Inflammatory macrophage (primary cell): Measurements from ENCODE around the gene ANKDD1A.

Experiments used
- DNase-seq, 2 donors: peaks; one replicate each; pipeline ENCODE4 v3.0.0-alpha.2; 2020 to 2022

The ANKDD1A gene

DNA sequence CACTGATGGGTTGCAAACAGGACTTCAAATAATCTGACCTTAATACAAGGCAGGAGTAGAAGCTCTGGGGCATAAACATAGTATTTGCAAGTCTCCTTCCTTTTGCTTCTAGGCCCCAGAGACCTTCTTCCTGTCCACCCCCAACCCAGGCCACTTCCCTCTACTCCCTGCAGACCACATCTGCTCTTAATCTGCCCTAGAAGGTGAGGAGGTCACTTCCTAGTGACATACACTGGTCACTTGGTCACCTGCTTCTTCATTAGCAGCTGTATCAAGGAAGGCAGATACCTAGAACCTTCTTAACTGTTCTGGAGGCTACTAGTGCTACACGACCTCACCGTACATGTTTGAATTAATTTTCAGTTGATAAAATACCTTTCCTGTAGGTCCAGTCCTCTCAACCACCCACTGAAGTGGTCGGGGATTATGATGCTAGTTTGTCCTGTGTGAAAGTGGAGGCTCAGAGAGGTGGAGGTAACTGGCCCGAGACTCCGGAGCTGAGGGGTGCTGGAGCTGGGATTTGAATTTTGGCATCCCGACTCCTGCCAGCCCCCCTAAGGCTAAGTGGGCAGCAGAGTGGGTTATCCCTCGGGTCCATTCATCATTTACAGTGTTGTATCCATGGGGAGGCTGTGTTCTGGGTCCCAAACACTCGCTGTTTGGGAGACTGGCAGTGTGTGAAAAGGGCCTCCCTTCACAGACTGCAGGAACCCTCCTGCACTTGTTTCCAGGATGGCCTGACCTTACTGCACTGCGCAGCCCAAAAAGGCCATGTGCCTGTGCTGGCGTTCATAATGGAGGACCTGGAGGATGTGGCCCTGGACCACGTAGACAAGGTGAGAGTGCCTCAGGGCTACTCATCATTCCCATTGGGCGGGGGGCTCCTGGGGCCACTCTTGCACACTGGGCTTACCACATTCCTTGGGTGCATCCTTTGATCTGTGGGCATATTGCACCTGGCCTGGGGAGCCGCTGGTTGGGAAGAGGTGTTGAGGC is 13.9 kb downstream of the ANKDD1A start:
- peak in 1 of 2 donors; percentile 19 for DNase-seq

DNA sequence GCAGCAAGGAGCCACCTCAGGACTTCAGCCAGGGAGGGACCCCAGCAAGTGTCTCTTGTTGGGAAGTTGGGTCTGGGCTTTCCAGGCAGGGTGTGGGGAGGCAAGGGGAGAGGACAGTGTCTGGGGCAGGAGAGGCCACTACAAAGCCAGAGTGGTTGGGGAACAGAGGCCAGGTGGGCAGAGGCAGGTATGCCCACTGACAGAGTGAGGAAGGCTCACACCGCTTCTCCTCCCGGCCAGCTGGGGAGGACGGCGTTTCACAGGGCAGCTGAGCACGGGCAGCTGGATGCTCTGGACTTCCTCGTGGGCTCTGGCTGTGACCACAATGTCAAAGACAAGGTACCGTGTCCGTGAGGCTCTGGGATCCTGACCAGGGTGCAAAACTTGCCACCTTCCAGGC is 15.0 kb downstream of the ANKDD1A start:
- no peak for DNase-seq

DNA sequence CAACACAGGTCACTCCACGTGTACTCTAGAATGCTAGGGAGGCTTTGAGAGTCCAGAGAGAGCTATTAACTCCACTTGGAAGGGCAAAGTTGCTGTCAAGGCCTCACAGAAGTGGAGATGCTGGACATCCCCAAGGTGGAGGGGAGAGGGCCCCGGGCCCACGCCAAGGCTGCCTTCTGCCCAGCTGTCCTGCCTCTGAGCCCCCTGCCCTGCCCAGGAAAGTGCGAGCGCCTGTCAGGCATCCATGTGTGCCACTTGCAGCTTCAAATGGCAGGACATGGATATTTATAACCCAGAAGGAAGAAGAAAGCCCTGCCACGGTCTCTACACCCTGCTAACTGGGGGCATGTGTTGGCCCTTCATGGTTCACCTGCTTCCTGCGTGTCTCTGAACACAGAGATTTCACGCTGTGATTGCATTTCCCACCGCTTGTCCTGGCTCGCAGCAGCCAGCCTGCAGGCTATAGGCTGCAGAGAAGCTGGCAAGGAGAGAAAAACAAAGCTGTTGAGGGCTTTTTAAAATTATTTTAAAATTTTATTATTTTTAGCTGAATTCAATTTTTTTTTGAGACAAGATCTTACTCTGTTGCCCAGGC is 17.0 kb downstream of the ANKDD1A start:
- no peak for DNase-seq

DNA sequence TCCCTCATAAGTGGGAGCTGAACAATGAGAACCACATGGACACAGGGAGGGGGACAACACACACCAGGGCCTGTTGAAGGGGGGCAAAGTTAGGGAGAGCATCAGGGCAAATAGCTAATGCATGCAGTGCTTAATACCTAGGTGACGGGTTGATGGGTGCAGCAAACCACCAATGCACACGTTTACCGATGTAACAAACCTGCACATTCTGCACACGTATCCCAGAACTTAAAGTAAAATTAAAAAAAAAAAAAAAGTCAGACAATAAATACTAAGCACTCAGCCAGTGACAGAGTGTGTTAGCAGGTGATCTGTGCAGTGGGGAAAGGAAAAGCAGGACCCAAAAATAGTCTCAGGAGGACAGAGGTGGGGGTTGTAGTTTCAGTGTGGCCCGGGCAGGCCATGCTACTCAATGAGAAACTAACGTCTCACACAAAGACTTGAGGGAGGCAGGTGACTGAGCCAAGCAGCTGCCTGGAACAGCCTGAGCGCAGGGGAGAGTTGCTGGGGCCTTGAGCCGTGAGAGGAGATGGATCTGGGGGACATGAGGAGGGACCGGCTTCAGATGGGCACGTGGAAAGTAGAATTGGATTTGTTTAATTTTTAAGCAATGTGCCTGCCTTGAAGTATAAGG is 18.4 kb downstream of the ANKDD1A start:
- DNase-seq = no peak

DNA sequence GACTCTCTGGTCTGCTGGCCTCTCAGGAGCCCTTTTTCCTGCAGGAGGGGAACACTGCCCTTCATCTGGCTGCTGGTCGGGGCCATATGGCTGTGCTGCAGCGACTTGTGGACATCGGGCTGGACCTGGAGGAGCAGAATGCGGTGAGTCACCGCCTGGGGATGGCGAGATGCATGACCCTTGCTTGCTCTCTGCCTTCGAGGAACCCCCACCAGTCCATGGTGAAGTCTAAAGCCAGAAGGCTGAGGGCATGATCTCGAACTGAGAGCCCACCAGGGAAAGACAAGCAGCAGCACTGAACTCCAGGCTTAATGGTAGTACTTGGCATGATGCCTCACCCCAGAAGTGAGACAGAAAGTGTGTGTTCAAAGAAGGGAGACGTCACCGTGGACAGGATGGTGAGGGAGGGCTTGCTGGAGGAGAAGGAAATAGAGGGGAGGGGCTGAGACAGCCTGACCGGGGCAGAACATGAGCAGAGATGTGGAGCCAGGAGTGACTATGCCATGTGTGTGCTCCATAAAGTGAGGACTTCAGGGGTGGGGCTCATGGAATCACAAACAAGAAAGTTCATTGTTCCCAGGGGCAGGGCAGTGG is 19.2 kb downstream of the ANKDD1A start:
- no peak for DNase-seq

DNA sequence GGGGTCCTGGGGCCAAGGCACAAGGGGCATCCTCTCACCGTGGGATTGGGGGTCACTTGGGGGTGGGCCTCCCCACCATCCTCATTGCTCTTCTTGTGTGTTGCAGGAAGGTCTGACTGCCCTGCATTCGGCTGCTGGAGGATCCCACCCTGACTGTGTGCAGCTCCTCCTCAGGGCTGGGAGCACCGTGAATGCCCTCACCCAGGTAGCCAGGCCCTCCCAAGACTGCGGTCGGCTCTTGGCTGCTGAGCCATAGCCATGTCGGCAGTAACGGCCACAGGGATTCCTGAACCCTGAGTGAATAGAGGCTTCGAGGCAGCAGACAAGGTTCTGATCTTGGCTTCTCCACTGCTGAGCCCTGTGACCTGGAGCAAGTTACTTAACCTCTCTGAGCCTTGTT is 19.7 kb downstream of the ANKDD1A start:
- DNase-seq = no peak

DNA sequence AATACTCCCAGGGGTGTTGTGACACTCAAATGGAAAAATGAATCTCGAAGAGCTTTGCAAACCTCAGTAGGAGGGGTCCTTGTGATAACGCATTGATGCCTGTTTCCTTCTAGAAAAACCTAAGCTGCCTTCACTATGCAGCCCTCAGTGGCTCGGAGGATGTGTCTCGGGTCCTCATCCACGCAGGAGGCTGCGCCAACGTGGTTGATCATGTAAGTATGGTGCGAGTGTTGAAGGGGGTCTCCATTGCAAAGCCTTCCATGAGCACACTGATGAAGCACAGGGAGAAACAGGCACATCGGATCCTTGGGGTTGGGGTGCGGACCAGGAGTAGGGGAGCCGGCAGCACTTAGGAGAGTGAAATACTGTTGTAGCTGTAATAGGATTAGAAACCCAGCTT is 22.3 kb downstream of the ANKDD1A start:
- DNase-seq = no peak

DNA sequence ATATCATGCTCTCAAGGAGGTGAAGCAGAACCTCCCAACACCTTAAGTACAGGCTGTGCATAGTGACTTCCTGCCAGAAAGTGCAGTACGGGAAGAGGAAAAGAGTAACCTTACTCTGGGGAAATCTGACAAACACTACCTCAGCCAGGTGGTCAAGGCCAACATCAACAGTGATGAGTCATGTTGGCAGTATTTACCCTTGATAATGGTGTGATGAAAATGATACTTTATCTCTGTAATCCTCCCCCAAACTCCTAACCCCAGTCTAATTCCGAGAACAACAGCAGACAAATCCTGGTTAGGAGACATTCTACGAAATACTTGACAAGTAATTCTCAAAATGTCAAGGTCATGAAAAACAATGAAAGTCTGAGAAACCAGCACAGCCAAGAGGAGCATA is 26.5 kb downstream of the ANKDD1A start:
- DNase-seq = no peak

DNA sequence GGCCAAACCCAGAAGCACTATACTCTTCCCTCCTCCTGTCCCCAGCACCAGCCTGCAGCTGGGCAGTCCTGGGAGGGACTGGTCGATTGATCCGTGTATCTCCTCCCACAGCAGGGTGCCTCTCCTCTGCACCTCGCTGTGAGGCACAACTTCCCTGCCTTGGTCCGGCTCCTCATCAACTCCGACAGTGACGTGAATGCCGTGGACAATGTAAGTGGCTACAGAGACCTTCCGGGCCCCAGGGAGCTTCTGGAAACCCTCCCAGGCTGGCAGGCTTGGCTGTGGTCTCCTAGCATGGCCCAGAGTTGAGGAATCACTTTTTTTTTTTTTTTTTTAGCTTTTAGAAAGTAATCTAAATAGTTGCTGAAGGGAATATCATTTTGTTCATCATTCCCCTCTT is 30.7 kb downstream of the ANKDD1A start:
- DNase-seq = no peak

DNA sequence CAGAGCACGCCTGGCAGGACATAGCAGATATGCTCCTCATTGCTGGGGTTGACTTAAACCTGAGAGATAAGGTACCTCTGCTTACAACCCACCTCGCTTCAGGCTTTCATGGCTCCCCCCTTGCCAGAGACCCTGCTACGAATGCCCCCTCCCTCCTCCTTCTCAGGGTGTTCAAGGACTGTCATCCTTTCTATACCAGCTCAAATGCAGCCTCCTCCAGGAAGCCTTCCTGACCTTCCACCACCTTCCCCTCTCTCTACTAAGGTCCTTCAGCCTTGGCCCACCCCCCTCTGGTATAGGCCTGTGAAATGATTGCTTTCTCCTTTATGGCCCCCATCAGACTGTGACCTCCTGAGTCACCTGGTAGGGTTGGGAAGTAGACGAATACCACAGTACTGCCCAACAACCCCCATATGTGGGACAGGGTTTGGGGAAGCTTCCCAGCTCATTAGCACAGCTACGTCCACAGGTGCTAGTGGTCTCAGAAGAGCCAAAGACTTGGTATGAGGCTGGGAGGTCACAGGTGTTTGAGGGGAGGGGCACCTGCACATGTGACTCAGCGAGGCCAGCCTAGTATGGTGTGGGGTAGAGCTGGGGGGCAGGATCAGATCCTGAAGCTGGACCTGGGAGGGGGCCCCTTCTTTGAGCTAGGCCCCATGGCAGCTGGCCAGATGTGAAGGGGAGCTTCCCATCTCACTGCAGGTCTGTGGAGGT is 32.0 kb downstream of the ANKDD1A start:
- DNase-seq = no peak

DNA sequence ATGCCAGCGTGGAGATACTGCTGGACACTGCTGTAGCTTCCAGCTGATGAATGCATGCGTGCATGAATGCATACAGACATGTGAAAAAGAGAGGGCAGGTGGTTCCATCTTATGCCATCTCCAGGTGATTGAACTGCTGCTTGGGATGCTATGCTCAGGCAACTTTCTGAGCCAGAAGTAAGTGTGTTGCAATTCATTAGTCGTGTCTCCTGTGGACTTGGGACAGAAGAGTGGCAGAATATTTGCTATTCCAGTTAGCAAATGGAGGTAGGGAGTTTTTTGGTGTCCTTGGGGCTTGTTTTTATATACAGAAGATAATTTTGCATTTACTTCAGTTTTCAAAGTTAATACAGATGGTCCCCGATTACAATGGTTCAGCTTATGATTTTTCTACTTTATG is 33.3 kb downstream of the ANKDD1A start:
- DNase-seq = no peak

DNA sequence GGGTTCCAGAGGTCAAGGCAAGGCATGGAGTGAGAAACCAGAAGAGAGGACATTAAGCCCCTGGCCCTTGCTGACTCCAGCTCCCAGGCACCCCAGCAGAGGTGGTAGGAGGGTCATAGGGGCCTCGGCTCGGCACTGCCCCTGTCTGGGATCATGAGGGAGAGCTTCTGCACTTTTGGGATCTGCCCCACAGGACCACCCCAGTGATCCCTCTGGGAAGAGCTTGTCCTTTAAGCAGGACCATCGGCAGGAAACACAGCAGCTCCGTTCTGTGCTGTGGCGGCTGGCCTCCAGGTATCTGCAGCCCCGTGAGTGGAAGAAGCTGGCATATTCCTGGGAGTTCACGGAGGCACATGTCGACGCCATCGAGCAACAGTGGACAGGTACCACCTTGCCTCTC is 35.5 kb downstream of the ANKDD1A start:
- DNase-seq = no peak

DNA sequence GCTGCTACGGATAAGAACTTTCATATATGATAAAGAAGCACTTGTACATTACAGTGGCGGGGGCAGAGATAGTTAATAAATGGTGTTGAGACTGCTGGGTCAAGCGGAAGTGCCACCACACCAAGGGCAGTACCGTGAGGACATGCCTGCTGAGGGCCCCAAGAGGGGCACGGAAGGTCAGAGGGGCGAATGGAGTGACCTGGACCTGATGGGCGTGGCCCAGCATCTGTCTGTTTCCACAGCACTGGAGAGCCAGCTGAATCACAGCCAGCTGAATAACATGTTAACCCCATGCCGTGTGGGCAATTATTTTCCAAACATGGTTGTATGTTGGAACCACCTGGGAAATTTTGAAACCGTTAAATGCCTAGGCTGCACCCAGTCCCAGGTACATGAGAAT is 37.2 kb downstream of the ANKDD1A start:
- no peak for DNase-seq

DNA sequence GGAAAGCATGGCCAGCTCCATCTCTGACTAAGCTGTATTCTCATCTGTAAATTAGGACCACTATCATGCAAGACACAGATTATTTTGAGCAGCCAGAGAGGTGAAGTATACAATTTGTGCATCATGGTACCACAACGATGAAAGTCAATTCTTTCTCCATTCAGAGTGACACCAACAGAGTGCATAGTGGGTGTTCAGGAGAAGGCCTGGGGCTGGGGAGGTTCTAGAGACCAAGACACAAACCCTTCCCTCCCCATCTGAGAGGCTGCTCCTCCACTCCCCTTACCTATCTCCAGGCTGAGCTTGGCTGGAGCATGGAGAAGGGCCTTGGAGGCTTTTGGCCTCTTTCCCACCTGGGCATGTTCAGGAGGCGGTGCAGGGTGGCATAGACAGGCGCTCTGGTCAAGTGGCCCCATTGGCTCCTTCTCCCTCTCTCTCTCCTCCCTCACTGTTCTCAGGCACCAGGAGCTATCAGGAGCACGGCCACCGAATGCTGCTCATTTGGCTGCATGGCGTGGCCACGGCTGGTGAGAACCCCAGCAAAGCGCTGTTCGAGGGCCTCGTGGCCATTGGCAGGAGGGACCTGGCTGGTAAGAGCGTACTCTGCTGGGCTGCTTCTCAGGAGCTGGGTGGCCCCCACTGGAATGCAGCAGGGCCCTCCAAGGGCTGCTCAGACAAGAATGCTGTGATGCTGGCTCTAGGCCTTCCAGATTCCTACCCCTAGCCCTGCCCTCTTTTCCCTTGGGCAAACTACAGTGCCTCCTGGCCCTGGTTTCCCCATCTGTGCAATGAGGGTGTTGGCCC is 37.9 kb downstream of the ANKDD1A start:
- no peak for DNase-seq

DNA sequence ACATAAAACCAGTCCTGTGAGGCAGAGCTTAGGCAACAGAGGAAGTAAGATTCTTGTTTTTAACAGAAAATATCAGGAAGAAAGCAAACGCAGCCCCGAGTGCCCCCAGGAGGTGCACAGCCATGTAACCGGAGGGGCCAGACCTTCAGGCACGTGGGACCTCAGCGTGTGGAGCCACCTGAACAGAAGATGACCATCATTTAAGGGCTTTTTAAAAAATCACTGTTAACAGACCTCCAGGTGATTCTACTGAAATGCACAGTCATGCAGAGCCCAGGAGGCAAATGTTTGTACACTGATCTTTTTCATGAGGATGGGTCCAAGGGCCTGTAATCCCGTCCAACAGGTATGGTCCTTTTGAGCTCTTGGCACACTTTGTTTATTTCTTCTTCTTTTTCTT is 39.2 kb downstream of the ANKDD1A start:
- DNase-seq = no peak

DNA sequence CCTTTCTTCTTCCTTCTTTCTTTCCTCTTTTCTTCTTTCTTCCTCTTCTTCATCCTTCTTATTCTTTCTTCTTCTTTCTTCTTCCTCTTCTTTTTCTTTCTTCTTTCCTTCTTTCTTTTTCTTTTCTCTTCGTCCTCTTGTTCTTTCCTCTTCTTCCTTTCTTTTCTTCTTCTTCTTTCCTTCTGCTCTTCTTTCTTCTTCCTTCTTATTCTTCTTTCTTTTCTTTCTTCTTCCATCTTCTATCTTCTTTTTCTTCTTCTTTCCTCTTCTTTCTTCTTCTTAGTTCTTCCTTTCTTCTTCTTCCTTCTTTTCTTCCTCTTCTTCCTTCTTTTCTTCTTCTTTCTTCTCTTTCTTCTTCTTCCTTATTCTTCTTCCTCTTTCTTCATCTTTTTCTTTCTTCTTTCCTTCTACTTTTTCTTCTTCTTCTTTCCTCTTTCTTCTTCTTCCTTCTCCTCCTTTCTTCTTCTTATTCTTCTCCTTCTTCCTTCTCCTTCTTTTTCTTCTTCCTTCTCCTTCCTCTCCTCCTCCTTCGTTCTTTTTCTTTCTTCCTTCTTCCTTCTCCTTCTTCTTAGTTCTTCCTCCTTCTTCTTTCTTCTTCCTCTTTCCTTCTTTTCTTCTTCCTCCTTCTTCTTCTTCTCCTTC is 40.2 kb downstream of the ANKDD1A start:
- DNase-seq = no peak

DNA sequence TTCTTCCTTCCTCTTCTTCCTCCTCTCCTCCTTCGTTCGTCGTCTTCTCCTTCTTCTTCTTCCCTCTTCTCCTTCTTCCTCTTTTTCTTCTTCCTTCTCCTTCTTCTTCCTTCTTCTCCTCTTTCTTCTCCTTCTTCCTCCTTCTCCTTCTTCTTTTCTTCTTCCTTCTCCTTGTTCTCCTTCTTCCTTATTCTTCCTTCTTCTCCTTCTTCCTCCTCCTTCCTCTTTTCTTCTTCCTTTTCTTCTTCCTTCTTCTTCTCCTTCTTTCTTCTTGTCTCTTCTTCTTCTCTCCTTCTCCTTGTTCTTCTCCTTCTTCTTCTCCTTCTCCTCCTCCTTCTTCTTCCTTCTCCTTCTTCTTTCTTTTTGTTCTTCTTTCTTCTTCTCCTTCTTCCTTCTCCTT is 42.7 kb downstream of the ANKDD1A start:
- no peak for DNase-seq

DNA sequence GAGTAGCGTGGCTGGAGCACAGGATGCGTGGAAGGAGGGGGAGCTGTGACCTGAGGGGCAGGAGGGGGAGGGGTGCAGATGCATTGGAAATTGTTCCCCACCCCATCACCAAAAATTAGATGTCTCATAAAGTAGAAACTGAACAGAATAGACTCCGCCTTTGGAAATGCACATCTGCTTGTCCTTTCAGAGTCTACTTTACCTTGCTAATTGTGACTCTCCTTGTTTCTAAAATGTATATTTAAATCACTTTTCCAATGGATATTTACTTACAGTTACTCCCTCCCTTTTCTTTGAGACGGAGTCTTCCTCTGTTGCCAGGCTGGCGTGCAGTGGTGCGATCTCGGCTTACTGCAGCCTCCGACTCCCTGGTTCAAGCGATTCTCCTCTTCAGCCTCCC is 47.4 kb downstream of the ANKDD1A start:
- no peak for DNase-seq

DNA sequence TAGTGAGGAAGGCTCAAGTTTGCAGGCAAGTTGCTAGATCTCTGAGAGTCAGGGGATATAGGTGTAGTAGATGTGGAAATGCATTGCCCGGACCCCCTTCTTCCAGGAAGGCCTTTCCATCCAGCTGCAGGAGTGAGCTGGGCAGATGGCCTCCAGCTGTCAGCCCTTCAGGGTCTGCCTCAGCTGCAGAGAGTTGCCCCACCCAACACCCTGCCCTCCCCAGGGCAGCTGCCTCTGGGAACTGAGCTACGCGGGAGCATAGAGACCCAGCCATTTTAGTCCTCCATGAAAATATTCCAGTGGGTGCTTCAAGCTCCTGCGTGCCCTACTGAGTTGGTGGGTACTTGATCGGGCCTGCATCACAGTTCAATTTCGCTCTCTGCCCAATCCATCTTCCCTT is 48.5 kb downstream of the ANKDD1A start:
- no peak for DNase-seq

DNA sequence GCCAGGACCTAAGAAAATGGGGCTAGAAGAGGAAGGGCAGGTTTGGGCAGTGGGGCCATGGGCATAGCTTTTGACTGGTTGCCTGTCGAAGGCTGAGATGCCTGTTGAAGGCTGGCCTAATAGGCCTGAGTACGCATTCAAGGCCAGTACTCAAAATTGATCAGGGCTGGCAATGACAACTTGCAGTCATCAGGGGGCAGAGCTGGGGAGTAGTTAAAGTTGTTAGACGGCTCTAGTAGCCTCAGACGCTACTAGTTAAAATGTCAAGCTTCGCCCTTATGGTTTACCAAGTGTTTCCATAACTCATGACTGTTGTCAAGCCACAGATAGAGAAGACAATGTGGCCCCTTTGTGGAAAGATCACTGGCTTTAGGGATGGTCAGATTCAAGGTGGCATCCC is 49.3 kb downstream of the ANKDD1A start:
- no peak for DNase-seq

DNA sequence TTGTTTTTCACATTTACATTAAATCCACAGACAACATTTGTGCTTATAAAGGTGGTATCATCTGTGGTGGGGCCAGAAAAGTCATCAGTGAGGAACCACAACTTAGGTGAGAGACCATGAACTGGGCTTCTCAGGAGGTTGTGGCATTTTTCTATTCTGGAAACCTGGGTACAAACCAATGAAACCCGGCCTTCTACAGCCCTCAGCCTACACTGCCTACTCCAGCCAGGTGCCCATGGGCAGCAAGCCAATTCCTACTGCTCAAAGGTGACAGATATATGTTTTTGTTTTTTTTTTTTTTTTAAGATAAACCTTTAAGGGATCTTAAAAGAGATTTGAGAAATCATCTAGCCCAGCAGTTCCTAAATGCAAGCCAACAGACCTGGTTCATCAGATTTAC is 57.7 kb downstream of the ANKDD1A start:
- no peak for DNase-seq
